ENCODE measurements around the gene NCAPD2.

Gene NCAPD2, protein sequence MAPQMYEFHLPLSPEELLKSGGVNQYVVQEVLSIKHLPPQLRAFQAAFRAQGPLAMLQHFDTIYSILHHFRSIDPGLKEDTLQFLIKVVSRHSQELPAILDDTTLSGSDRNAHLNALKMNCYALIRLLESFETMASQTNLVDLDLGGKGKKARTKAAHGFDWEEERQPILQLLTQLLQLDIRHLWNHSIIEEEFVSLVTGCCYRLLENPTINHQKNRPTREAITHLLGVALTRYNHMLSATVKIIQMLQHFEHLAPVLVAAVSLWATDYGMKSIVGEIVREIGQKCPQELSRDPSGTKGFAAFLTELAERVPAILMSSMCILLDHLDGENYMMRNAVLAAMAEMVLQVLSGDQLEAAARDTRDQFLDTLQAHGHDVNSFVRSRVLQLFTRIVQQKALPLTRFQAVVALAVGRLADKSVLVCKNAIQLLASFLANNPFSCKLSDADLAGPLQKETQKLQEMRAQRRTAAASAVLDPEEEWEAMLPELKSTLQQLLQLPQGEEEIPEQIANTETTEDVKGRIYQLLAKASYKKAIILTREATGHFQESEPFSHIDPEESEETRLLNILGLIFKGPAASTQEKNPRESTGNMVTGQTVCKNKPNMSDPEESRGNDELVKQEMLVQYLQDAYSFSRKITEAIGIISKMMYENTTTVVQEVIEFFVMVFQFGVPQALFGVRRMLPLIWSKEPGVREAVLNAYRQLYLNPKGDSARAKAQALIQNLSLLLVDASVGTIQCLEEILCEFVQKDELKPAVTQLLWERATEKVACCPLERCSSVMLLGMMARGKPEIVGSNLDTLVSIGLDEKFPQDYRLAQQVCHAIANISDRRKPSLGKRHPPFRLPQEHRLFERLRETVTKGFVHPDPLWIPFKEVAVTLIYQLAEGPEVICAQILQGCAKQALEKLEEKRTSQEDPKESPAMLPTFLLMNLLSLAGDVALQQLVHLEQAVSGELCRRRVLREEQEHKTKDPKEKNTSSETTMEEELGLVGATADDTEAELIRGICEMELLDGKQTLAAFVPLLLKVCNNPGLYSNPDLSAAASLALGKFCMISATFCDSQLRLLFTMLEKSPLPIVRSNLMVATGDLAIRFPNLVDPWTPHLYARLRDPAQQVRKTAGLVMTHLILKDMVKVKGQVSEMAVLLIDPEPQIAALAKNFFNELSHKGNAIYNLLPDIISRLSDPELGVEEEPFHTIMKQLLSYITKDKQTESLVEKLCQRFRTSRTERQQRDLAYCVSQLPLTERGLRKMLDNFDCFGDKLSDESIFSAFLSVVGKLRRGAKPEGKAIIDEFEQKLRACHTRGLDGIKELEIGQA (N-terminal part only)

DNA sequence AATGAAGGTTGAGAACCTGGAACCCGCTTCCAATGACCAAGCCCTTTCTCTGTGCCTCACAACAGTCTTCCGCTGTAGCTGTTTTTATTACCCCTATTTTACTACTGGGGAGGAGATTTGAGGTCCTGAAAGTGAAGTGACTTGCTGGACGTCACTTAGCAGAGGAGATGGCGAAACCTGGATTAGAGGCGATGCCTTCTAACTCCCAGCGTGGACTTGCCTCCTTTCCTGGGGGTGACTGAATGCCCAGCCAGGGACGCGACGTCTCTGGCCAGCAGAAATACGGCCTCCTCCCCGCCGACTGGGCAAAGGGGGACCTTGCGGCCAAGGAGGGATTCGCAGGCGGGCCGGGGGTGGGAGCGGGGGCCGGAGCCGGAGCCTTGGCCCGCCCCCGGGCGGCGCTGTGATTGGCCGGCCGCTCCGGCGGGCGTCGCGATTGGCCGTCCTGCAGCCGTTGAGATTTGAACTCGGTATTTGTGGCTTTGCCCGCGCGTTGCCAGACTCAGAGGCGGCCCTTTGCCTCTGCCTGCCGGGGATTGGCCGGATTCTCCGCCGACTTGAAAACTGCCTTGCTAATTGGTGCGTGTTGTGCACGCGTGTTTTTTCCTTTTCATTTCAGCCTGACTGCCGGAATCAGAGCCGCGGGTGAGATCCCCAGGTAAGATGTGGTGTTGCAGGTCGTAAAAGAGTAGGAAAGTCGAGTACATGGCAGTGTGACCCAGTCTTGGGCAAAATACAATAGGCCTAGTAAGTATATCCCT, at the start of gene NCAPD2:
TSS of gene NCAPD2 (plus strand) at position 606 of the 761 bp plus-strand sequence. CDS start 997 bp downstream, outside the sequence.
- Histone ChIP-seq H3K9ac (ENCODE audit: low read length in 2 of 2) (peak within 1 kb of the TSS; percentile 91 to 99), H3K4me3 (ENCODE audit: low read length in 2 of 2) (peak within 1 kb of the TSS; percentile 95 to 98), H3K4me1 (ENCODE audit: control insufficient read depth, insufficient read depth, low read length) (peaks cover 12% of the 10 kb centered on the region), H3K27me3 (ENCODE audit: control insufficient read depth in 1 of 2, insufficient read depth in 2 of 2, low read length in 2 of 2) (no peaks in the 10 kb centered on the region), H3K9me3 (ENCODE audit: control insufficient read depth in 2 of 2, low read length in 2 of 2) (no peaks in the 10 kb centered on the region), H3K36me3 (ENCODE audit: control insufficient read depth in 2 of 2, insufficient read depth in 2 of 2, low read length in 2 of 2) (peaks cover 0 to 2% of the 10 kb centered on the region in 2 donors), H3K27ac (ENCODE audit: low read length) (peak within 1 kb of the TSS; percentile 98)

DNA sequence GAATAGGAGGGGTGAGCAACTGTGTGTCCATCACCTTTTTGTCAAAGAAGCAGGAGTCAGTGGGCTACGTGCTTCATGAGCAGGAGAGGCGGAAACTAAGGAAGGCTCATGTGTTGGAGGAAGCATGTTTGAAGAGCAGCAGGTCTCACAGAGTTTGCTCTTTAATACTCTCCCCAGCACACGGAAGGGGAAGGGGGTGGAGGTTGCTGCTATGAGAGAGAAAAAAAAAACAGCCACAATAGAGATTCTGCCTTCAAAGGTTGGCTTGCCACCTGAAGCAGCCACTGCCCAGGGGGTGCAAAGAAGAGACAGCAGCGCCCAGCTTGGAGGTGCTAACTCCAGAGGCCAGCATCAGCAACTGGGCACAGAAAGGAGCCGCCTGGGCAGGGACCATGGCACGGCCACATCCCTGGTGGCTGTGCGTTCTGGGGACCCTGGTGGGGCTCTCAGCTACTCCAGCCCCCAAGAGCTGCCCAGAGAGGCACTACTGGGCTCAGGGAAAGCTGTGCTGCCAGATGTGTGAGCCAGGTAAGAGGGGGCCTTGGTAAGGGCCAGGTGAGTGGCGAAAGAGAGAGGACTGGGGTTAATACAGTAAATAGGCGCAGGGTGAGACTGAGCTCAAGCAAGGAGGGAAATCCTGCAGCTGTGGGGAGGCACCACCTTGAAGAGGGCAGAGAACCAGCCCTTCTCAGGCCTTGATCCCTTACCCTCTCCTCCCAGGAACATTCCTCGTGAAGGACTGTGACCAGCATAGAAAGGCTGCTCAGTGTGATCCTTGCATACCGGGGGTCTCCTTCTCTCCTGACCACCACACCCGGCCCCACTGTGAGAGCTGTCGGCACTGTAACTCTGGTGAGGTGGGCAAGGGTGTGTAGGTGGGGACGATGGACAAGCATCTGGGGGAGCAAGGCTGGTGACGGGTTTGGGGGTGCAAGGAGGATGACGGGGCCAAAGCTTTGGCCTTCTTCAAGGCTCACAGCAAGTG, 48.9 kb upstream of the NCAPD2 start, which contains the start of gene CD27:
TSS of gene CD27 (plus strand) at position 252 of the 985 bp plus-strand sequence. CDS start at position 393, 141 bp downstream.
- H3K27ac ChIP-seq (ENCODE audit: low read length), result no peak within 1 kb of the TSS
- H3K9ac ChIP-seq (ENCODE audit: low read length in 2 of 2), result no peak within 1 kb of the TSS
- no peaks in the 10 kb centered on the region for H3K27me3 ChIP-seq (ENCODE audit: control insufficient read depth in 1 of 2, insufficient read depth in 2 of 2, low read length in 2 of 2)
- H3K4me3 ChIP-seq (ENCODE audit: low read length in 2 of 2), result no peak within 1 kb of the TSS
- no peaks in the 10 kb centered on the region for H3K9me3 ChIP-seq (ENCODE audit: control insufficient read depth in 2 of 2, low read length in 2 of 2)
- H3K36me3 ChIP-seq (ENCODE audit: control insufficient read depth in 2 of 2, insufficient read depth in 2 of 2, low read length in 2 of 2), result peaks cover 20 to 32% of the 10 kb centered on the region in 2 donors
- peaks cover 2% of the 10 kb centered on the region for H3K4me1 ChIP-seq (ENCODE audit: control insufficient read depth, insufficient read depth, low read length)

DNA sequence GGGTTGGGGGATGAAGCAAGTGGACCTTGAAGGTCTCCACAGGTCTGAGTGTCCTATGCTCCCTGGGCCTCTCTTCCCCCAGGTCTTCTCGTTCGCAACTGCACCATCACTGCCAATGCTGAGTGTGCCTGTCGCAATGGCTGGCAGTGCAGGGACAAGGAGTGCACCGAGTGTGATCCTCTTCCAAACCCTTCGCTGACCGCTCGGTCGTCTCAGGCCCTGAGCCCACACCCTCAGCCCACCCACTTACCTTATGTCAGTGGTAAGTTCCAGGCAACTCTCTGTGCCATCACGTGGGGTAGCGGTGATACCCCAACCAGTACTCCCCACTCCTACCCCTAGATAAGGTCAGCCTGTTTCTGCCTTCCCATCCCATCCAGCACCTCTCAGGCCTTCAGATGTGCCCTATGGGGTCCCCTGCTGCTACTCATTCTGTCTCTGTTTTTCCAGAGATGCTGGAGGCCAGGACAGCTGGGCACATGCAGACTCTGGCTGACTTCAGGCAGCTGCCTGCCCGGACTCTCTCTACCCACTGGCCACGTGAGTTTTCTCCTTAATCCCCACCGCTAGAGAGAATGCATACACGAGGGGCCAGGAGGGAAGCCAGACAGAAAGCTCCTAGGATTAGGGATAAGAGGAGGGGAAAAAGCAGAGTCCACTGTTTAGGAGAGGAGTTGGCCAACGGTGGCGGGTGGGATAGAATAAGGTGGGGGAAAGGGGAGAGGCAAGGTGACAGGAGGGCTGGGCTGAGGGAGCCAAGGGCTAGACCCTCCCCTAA, 43.6 kb upstream of the NCAPD2 start:
- Histone ChIP-seq H3K36me3 (ENCODE audit: control insufficient read depth in 2 of 2, insufficient read depth in 2 of 2, low read length in 2 of 2) (peaks cover 18 to 21% of the 10 kb centered on the region in 2 donors), H3K27ac (ENCODE audit: low read length) (peak overlapping the region; percentile 98), H3K9ac (ENCODE audit: low read length in 2 of 2) (peak overlapping the region; percentile 93 to 94), H3K27me3 (ENCODE audit: control insufficient read depth in 1 of 2, insufficient read depth in 2 of 2, low read length in 2 of 2) (no peaks in the 10 kb centered on the region), H3K9me3 (ENCODE audit: control insufficient read depth in 2 of 2, low read length in 2 of 2) (no peaks in the 10 kb centered on the region), H3K4me3 (ENCODE audit: low read length in 2 of 2) (peak overlapping the region; percentile 88 to 96), H3K4me1 (ENCODE audit: control insufficient read depth, insufficient read depth, low read length) (peaks cover 37% of the 10 kb centered on the region)

DNA sequence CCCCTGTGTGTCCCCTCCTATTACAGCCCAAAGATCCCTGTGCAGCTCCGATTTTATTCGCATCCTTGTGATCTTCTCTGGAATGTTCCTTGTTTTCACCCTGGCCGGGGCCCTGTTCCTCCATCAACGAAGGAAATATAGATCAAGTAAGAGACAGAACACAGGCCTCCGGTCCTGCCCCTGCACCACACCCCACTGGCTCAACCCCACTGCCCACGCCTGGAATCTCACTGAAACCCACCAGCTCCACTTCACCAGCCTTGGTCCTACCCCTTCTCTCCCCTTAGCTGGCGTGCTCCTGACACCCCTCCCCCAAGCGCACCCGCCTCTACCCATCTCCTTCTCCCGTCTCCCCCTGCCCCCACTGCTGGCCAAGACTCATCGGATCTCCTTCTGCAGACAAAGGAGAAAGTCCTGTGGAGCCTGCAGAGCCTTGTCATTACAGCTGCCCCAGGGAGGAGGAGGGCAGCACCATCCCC, 43.0 kb upstream of the NCAPD2 start:
- Histone ChIP-seq H3K36me3 (ENCODE audit: control insufficient read depth in 2 of 2, insufficient read depth in 2 of 2, low read length in 2 of 2) (peaks cover 16 to 18% of the 10 kb centered on the region in 2 donors), H3K9me3 (ENCODE audit: control insufficient read depth in 2 of 2, low read length in 2 of 2) (no peaks in the 10 kb centered on the region), H3K27ac (ENCODE audit: low read length) (peak overlapping the region; percentile 98), H3K4me3 (ENCODE audit: low read length in 2 of 2) (peak overlapping the region; percentile 88 to 96), H3K27me3 (ENCODE audit: control insufficient read depth in 1 of 2, insufficient read depth in 2 of 2, low read length in 2 of 2) (no peaks in the 10 kb centered on the region), H3K9ac (ENCODE audit: low read length in 2 of 2) (peak overlapping the region; percentile 93 to 94), H3K4me1 (ENCODE audit: control insufficient read depth, insufficient read depth, low read length) (peaks cover 37% of the 10 kb centered on the region)

DNA sequence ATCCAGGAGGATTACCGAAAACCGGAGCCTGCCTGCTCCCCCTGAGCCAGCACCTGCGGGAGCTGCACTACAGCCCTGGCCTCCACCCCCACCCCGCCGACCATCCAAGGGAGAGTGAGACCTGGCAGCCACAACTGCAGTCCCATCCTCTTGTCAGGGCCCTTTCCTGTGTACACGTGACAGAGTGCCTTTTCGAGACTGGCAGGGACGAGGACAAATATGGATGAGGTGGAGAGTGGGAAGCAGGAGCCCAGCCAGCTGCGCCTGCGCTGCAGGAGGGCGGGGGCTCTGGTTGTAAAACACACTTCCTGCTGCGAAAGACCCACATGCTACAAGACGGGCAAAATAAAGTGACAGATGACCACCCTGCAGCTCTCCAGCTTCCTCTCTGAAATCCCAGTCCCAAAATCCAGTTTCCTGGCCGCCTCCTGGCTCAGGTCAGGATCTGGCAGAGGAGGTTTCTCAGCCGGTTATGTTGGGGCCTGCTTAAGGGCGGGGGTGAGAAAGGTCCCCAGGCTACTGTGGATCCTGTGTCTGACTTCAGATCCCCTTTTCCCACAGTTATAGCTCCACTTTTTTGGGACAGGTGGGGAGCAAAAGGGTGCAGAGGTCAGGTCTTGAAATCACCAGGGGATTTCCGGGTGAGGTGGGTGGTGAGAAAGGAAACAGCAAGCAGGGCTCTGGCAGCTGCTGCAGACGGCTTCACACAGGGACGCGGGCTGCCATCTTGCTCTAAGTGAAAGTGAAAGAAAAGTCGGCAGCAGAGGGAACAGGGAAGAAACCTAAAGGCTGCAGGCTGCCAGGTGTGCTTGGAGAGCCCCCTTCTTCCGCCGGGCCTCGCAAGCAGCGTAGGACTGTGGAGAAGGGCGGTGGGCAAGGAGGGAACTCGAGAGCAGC, 42.3 kb upstream of the NCAPD2 start, which contains the start of gene TAPBPL:
TSS of gene TAPBPL (plus strand) at position 695 of the 897 bp plus-strand sequence. CDS start 207 bp downstream, outside the sequence.
- H3K27me3 ChIP-seq (ENCODE audit: control insufficient read depth in 1 of 2, insufficient read depth in 2 of 2, low read length in 2 of 2), result no peaks in the 10 kb centered on the region
- peaks cover 37% of the 10 kb centered on the region for H3K4me1 ChIP-seq (ENCODE audit: control insufficient read depth, insufficient read depth, low read length)
- peak within 1 kb of the TSS; percentile 98 for H3K27ac ChIP-seq (ENCODE audit: low read length)
- peak within 1 kb of the TSS; percentile 88 to 96 for H3K4me3 ChIP-seq (ENCODE audit: low read length in 2 of 2)
- H3K36me3 ChIP-seq (ENCODE audit: control insufficient read depth in 2 of 2, insufficient read depth in 2 of 2, low read length in 2 of 2), result peaks cover 10 to 12% of the 10 kb centered on the region in 2 donors
- no peaks in the 10 kb centered on the region for H3K9me3 ChIP-seq (ENCODE audit: control insufficient read depth in 2 of 2, low read length in 2 of 2)
- peak within 1 kb of the TSS; percentile 93 to 94 for H3K9ac ChIP-seq (ENCODE audit: low read length in 2 of 2)

DNA sequence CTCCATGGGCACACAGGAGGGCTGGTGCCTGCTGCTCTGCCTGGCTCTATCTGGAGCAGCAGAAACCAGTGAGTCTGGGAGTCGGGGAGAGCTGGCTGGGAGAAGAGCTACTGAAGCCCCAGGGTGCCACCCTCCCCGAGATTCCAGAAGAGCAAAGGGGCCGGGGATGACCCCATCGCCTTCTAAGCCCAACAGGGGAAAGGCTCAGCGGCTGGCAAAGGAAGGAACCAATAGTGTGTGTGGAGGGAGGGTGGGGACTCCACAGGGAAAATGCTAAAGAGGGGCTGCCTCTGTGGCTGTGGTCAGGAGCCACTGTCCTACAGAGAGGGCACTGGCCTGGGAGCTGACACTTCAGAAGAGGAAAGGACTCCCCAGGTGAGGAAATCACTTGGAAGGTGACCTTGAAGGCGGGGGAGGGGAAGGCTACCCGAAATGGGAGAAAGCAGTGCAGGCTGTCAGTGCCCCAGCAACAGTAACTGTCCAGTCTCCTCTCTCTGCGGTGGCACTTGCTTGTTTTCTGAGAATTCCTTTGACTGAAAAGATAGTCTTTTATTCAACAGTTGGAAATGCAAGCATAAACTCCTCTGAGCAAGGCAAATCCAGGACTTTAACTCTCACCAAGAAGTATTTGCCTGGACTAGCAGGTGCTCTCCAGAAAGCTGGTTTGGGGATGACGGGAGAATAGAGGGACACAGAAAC, 41.5 kb upstream of the NCAPD2 start:
- H3K36me3 ChIP-seq (ENCODE audit: control insufficient read depth in 2 of 2, insufficient read depth in 2 of 2, low read length in 2 of 2), result peaks cover 12 to 14% of the 10 kb centered on the region in 2 donors
- peaks cover 37% of the 10 kb centered on the region for H3K4me1 ChIP-seq (ENCODE audit: control insufficient read depth, insufficient read depth, low read length)
- no peaks in the 10 kb centered on the region for H3K9me3 ChIP-seq (ENCODE audit: control insufficient read depth in 2 of 2, low read length in 2 of 2)
- H3K27me3 ChIP-seq (ENCODE audit: control insufficient read depth in 1 of 2, insufficient read depth in 2 of 2, low read length in 2 of 2), result no peaks in the 10 kb centered on the region
- H3K4me3 ChIP-seq (ENCODE audit: low read length in 2 of 2), result peak overlapping the region; percentile 88 to 96
- H3K9ac ChIP-seq (ENCODE audit: low read length in 2 of 2), result peak overlapping the region; percentile 93 to 94
- peak overlapping the region; percentile 98 for H3K27ac ChIP-seq (ENCODE audit: low read length)

DNA sequence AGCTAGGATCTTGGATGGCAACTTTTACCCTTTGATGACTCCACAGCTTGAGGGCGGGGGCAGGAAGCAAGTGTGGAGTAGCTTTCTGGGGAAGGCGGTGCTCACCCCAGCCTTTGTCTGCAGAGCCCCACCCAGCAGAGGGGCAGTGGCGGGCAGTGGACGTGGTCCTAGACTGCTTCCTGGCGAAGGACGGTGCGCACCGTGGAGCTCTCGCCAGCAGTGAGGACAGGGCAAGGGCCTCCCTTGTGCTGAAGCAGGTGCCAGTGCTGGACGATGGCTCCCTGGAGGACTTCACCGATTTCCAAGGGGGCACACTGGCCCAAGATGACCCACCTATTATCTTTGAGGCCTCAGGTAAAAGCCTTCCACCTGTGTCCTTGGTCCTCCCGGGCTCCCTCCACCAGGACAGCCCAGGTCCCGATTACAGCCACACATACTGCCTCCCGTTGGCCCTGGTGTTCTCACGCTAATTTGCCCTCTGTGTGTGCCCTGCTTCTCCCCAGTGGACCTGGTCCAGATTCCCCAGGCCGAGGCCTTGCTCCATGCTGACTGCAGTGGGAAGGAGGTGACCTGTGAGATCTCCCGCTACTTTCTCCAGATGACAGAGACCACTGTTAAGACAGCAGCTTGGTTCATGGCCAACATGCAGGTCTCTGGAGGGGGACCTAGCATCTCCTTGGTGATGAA, 40.8 kb upstream of the NCAPD2 start:
- Histone ChIP-seq H3K27ac (ENCODE audit: low read length) (peak overlapping the region; percentile 98), H3K9ac (ENCODE audit: low read length in 2 of 2) (peak overlapping the region; percentile 93 to 94), H3K4me3 (ENCODE audit: low read length in 2 of 2) (peak overlapping the region; percentile 88 to 96), H3K9me3 (ENCODE audit: control insufficient read depth in 2 of 2, low read length in 2 of 2) (no peaks in the 10 kb centered on the region), H3K27me3 (ENCODE audit: control insufficient read depth in 1 of 2, insufficient read depth in 2 of 2, low read length in 2 of 2) (no peaks in the 10 kb centered on the region), H3K36me3 (ENCODE audit: control insufficient read depth in 2 of 2, insufficient read depth in 2 of 2, low read length in 2 of 2) (peaks cover 16 to 17% of the 10 kb centered on the region in 2 donors), H3K4me1 (ENCODE audit: control insufficient read depth, insufficient read depth, low read length) (peaks cover 37% of the 10 kb centered on the region)
